Ovary (tissue), 3 donors: Measurements from ENCODE around the gene KRT2.

ENCODE experiments used
- POLR2A ChIP-seq: fragments of 450-650 bp; IDR thresholded peaks from one replicate; pipeline ENCODE4 v1.6.1; 2017; ENCODE audit warnings: antibody characterized with exemption, mild to moderate bottlenecking, moderate library complexity
- TF ChIP-seq, protein P1 (sequence below), 3 donors: fragments of 450-650 bp in 2 of 3; fragments of 200-600 bp in 1 of 3; IDR thresholded peaks; one replicate each; pipeline versions ENCODE4 v1.5.1 to v1.8.0; 2016 to 2022; ENCODE audit warnings: antibody characterized with exemption in 3 of 3, mild to moderate bottlenecking in 1 of 3
- donor health status: DM: no; HTN: no; CAD: no.

DNA sequence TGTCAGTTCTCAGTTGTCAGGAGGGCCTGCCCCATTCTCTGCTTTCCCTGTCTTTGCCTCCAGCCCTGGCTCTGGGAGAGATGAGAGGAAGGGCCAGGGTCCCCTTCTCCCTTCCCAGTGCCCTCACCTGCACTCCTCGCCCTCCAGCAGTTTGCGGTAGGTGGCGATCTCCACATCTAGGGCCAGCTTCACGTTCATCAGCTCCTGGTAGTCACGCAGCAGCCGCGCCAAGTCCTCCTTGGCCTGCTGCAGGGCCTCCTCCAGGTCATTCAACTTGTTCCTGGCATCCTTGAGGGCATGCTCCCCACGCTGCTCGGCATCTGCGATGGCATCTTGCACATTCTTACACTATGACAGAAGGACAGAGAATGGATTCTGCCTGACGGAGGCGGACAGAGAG lies 5.4 kb downstream of the KRT2 start:
- TF ChIP-seq, protein P1, sequence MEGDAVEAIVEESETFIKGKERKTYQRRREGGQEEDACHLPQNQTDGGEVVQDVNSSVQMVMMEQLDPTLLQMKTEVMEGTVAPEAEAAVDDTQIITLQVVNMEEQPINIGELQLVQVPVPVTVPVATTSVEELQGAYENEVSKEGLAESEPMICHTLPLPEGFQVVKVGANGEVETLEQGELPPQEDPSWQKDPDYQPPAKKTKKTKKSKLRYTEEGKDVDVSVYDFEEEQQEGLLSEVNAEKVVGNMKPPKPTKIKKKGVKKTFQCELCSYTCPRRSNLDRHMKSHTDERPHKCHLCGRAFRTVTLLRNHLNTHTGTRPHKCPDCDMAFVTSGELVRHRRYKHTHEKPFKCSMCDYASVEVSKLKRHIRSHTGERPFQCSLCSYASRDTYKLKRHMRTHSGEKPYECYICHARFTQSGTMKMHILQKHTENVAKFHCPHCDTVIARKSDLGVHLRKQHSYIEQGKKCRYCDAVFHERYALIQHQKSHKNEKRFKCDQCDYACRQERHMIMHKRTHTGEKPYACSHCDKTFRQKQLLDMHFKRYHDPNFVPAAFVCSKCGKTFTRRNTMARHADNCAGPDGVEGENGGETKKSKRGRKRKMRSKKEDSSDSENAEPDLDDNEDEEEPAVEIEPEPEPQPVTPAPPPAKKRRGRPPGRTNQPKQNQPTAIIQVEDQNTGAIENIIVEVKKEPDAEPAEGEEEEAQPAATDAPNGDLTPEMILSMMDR (IDR thresholded peaks at IDR 0.05), result no peak
- no peak for TF ChIP-seq POLR2A
